Fibroblast of skin of left biceps (primary cell): ENCODE data around the gene SMAD6.
"Not testable (repeated sequence)": the region's sequence is repeated elsewhere in the genome, so short reads cannot be mapped to it uniquely, and the experiment has no call there.

Experiments
- DNase-seq, 2 experiments: peaks; one replicate each; pipeline ENCODE4 v3.0.0-alpha.2; 2013; ENCODE audit warnings: low read depth in 2 of 2

The SMAD6 gene

GRCh38 chr15:66675446-66675845 lies 26.6 kb upstream of the SMAD6 start:
- DNase-seq: no peak

- no peak for DNase-seq
These were observed 24.7 kb upstream of the SMAD6 start for GRCh38 chr15:66677336-66677735.

- no peak for DNase-seq
These were observed 22.9 kb upstream of the SMAD6 start for GRCh38 chr15:66679061-66679656.

- no peak for DNase-seq
These were observed 22.4 kb upstream of the SMAD6 start for GRCh38 chr15:66679657-66680108.

GRCh38 chr15:66680502-66680901 lies 21.5 kb upstream of the SMAD6 start:
- DNase-seq: no peak

- DNase-seq: no peak
These were observed 20.6 kb upstream of the SMAD6 start for GRCh38 chr15:66681395-66681794.

GRCh38 chr15:66682246-66682645 lies 19.8 kb upstream of the SMAD6 start:
- DNase-seq: no peak

GRCh38 chr15:66682865-66683264 lies 19.2 kb upstream of the SMAD6 start:
- DNase-seq: no peak

GRCh38 chr15:66684136-66684681 lies 17.8 kb upstream of the SMAD6 start:
- DNase-seq: no peak

GRCh38 chr15:66685638-66686150 lies 16.3 kb upstream of the SMAD6 start:
- no peak for DNase-seq

- DNase-seq: not testable (repeated sequence)
These were observed 11.1 kb upstream of the SMAD6 start for GRCh38 chr15:66690912-66691311.

GRCh38 chr15:66691727-66692126 lies 10.3 kb upstream of the SMAD6 start:
- DNase-seq: no peak

- DNase-seq: no peak
These were observed 9.6 kb upstream of the SMAD6 start for GRCh38 chr15:66692391-66692790.

GRCh38 chr15:66692808-66693596 lies 9.0 kb upstream of the SMAD6 start:
- DNase-seq: no peak

- no peak for DNase-seq
These were observed 5.3 kb upstream of the SMAD6 start for GRCh38 chr15:66696770-66697169.

- DNase-seq: no peak
These were observed 3.6 kb upstream of the SMAD6 start for GRCh38 chr15:66698318-66698961.

- no peak for DNase-seq
These were observed 3.1 kb upstream of the SMAD6 start for GRCh38 chr15:66698971-66699370.

- DNase-seq: no peak
These were observed 1.6 kb upstream of the SMAD6 start for GRCh38 chr15:66700412-66700801.

- peak; percentile 91 to 93 for DNase-seq
These were observed 1.1 kb upstream of the SMAD6 start for GRCh38 chr15:66700802-66701421.

- DNase-seq: no peak
These were observed 508 bp upstream of the SMAD6 start for GRCh38 chr15:66701422-66702034.

- no peak for DNase-seq
These were observed 927 bp downstream of the SMAD6 start for GRCh38 chr15:66702787-66703539.
